C4-2B (cell line): ENCODE results near the gene SESN3.

Experiments
- ZFX ChIP-seq: fragments of 450-650 bp; IDR thresholded peaks from 2 replicates; pipeline ENCODE4 v1.6.1; 2017
- TF ChIP-seq, protein P1 (sequence below): fragments of 450-650 bp; conservative IDR thresholded peaks from 2 replicates; pipeline ENCODE4 v1.5.1; 2017; ENCODE audit warnings: mild to moderate bottlenecking

DNA sequence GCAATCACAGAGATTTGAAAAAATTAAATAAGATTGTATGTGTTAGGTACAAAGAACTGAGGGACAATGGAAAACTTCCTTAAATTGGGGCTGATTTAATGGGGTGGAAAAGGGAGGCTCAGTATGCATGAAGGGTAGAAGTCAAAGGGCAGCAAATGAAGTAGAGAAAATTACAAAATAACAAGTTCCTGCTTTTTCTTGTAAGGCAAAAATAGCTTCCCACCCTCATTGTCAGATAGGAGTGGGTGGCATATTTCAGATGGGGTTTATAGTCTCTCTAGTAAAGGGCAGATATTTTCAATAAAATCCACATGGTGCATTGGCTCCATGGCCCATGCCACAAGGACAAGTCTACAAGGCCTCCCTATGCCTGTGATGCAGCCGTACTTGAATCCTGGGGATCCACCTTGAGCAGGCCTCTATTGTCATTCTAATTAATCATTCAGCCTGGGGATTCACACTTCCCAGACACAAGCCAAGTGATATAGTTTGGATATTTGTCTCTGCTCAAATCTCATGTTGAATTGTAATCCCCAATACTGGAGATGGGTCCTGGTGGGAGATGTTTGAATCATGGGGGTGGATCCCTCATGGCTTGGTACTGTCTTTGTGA lies 36.7 kb upstream of the SESN3 start:
- TF ChIP-seq, protein P1, sequence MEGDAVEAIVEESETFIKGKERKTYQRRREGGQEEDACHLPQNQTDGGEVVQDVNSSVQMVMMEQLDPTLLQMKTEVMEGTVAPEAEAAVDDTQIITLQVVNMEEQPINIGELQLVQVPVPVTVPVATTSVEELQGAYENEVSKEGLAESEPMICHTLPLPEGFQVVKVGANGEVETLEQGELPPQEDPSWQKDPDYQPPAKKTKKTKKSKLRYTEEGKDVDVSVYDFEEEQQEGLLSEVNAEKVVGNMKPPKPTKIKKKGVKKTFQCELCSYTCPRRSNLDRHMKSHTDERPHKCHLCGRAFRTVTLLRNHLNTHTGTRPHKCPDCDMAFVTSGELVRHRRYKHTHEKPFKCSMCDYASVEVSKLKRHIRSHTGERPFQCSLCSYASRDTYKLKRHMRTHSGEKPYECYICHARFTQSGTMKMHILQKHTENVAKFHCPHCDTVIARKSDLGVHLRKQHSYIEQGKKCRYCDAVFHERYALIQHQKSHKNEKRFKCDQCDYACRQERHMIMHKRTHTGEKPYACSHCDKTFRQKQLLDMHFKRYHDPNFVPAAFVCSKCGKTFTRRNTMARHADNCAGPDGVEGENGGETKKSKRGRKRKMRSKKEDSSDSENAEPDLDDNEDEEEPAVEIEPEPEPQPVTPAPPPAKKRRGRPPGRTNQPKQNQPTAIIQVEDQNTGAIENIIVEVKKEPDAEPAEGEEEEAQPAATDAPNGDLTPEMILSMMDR, result no peak
- TF ChIP-seq ZFX, result no peak
